Peyer's patch (tissue), 4 donors: Measurements from ENCODE around the gene GLO1. TPM values are rescaled to one million over a fixed set of nuclear protein-coding genes. Genes with fewer than 3 reads are reported as not detected.

Experiments
- DNase-seq, 3 donors: peaks; one replicate each; pipeline ENCODE4 v3.0.0-alpha.2; 2017 to 2019
- H3K27ac ChIP-seq, 4 donors: fragments of 200-600 bp; sonication (generic); one replicate each; pipeline ENCODE4 v1.5.1; 2016 to 2019
- H3K27me3 ChIP-seq, 2 donors: fragments of 200-600 bp; sonication (generic); one replicate each; pipeline ENCODE4 v1.5.1; 2019
- H3K36me3 ChIP-seq, 3 donors: fragments of 200-600 bp; sonication (generic); one replicate each; pipeline ENCODE4 v1.5.1; 2016 to 2019
- H3K4me1 ChIP-seq, 4 donors: fragments of 200-600 bp; sonication (generic); one replicate each; pipeline ENCODE4 v1.5.1; 2016 to 2019
- H3K4me3 ChIP-seq, 4 donors: fragments of 200-600 bp; sonication (generic); 1 replicate in 3 of 4; 2 replicates in 1 of 4; pipeline ENCODE4 v1.5.1; 2016 to 2019; ENCODE audit warnings: mild to moderate bottlenecking in 1 of 4
- H3K9me3 ChIP-seq, 4 donors: fragments of 200-600 bp; sonication (generic); one replicate each; pipeline ENCODE4 v1.5.1; 2016 to 2019; ENCODE audit warnings: mild to moderate bottlenecking in 1 of 4
- POLR2A ChIP-seq, 2 donors: fragments of 450-650 bp; IDR thresholded peaks; one replicate each; pipeline ENCODE4 v1.5.1; 2017; ENCODE audit warnings: antibody characterized with exemption in 2 of 2, mild to moderate bottlenecking in 2 of 2, moderate library complexity in 2 of 2
- total RNA-seq, 4 donors: library from RNA; depleted of rRNA; stranded (reverse); fragments of >200 nt; gene quantifications; one replicate each; pipeline ENCODE4 v1.1.0, GENCODE V29; 2016
- TF ChIP-seq, protein P1 (sequence below), 6 experiments: fragments of 450-650 bp in 4 of 6; fragments of 200-600 bp in 2 of 6; sonication (generic) in 1 of 6; IDR thresholded peaks; one replicate each; pipeline ENCODE4 v1.5.1; 2017 to 2019; ENCODE audit warnings: antibody characterized with exemption in 6 of 6, mild to moderate bottlenecking in 3 of 6, moderate library complexity in 1 of 6

Gene GLO1
- total RNA-seq, 4 donors from 2014 or later, result 62.1 to 190 (median 71.6) TPM

DNA sequence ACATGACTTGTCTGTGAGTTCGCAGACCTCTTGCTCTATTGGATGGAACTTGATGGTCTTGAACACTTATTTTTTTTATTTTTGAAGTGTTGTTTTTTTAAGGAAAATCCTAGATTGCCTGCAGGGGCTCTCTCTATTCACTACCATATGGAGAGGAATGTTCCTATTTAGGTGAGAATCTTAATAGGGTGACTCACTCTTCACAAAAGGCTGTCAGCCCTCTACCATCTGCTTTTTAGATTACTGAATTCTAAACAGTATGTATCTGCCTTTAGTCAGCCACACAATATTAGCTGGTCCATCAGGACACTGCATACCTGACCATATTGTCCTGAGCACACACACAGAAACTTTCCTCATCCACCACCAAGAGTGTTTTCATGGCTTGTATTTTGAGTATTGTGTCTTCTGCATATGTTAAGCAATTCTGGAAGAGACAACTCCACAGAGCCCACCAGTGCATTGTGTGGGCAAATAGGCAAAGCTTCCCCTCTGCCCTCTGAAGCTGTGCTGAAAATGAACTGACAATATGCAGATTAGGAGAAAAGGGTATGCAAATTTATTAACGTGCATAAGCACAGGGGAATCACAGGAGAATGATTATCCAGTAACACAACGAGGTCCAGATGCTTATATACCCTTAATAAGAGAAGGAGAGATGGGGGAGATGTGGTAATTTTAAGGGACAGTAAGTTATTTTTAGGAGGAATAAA lies 56.6 kb downstream of the GLO1 start:
- Histone ChIP-seq H3K27ac (no peak overlapping the region), H3K9me3 (no peaks in the 10 kb centered on the region), H3K4me3 (no peak overlapping the region), H3K27me3 (no peaks in the 10 kb centered on the region), H3K36me3 (no peaks in the 10 kb centered on the region), H3K4me1 (no peaks in the 10 kb centered on the region)
- DNase-seq, result no peak
- TF ChIP-seq, protein P1, sequence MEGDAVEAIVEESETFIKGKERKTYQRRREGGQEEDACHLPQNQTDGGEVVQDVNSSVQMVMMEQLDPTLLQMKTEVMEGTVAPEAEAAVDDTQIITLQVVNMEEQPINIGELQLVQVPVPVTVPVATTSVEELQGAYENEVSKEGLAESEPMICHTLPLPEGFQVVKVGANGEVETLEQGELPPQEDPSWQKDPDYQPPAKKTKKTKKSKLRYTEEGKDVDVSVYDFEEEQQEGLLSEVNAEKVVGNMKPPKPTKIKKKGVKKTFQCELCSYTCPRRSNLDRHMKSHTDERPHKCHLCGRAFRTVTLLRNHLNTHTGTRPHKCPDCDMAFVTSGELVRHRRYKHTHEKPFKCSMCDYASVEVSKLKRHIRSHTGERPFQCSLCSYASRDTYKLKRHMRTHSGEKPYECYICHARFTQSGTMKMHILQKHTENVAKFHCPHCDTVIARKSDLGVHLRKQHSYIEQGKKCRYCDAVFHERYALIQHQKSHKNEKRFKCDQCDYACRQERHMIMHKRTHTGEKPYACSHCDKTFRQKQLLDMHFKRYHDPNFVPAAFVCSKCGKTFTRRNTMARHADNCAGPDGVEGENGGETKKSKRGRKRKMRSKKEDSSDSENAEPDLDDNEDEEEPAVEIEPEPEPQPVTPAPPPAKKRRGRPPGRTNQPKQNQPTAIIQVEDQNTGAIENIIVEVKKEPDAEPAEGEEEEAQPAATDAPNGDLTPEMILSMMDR (IDR thresholded peaks at IDR 0.05), result no peak

DNA sequence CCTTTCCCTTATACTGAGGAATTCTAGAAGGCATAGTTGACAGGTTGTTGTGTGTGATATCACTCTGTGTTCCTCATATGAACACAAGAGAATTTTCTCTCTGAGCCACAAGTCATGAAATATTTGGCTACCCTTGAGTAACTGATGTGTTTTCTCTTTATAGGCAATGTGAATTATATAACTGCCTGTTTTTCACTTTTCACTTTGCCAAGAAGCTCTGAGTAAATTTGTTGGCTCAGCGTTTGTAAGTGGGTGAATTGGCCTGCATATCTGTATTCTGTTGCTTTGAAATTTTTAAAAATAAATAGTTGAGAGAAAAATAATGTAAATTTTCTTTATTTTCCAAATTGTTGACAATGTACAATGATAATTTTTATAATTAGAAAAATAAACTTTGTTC lies 58.0 kb downstream of the GLO1 start:
- no peaks in the 10 kb centered on the region for H3K9me3 ChIP-seq
- TF ChIP-seq POLR2A (IDR thresholded peaks at IDR 0.05), result no peak
- TF ChIP-seq, protein P1 (IDR thresholded peaks at IDR 0.05), result no peak
- DNase-seq, result no peak

GRCh38 chr6:38640216-38640909 lies 62.6 kb downstream of the GLO1 start:
- peak overlapping the region; percentile 66 to 93 (median 74) for H3K4me3 ChIP-seq
- H3K9me3 ChIP-seq, result no peaks in the 10 kb centered on the region
- H3K4me1 ChIP-seq, result peaks cover 0 to 25% (median 0%) of the 10 kb centered on the region in 4 donors
- TF ChIP-seq, protein P1 (IDR thresholded peaks at IDR 0.05), result no peak
- no peak for TF ChIP-seq POLR2A (IDR thresholded peaks at IDR 0.05)
- no peaks in the 10 kb centered on the region for H3K27me3 ChIP-seq
- peak overlapping the region; percentile 84 to 92 (median 89) for H3K27ac ChIP-seq
- DNase-seq, result peak in 2 of 3 donors; percentile 18 to 45
- H3K36me3 ChIP-seq, result no peaks in the 10 kb centered on the region

More for the DNA sequence above, 58.0 kb downstream of the GLO1 start:
- H3K36me3 ChIP-seq, result no peaks in the 10 kb centered on the region
- H3K27me3 ChIP-seq, result no peaks in the 10 kb centered on the region
- H3K4me3 ChIP-seq, result no peak overlapping the region
- H3K4me1 ChIP-seq, result peaks cover 0 to 6% (median 0%) of the 10 kb centered on the region in 4 donors
- H3K27ac ChIP-seq, result no peak overlapping the region

- H3K9me3 ChIP-seq, result no peaks in the 10 kb centered on the region
- no peaks in the 10 kb centered on the region for H3K36me3 ChIP-seq
- H3K27ac ChIP-seq, result peak within 1 kb of the TSS; percentile 84 to 92 (median 89)
- TF ChIP-seq POLR2A (IDR thresholded peaks at IDR 0.05), result peak; percentile 45 to 61
- TF ChIP-seq, protein P1 (IDR thresholded peaks at IDR 0.05), result no peak
- H3K4me1 ChIP-seq, result peaks cover 0 to 29% (median 0%) of the 10 kb centered on the region in 4 donors
- DNase-seq, result peak; percentile 80 to 92 (median 87)
- H3K27me3 ChIP-seq, result no peaks in the 10 kb centered on the region
- peak within 1 kb of the TSS; percentile 66 to 93 (median 74) for H3K4me3 ChIP-seq
Measured at GRCh38 chr6:38639498-38640215, 63.3 kb downstream of the GLO1 start, which contains the start of gene BTBD9. BTBD9 (minus strand) TSS chr6:38639929.

GRCh38 chr6:38638941-38639497 lies 63.9 kb downstream of the GLO1 start:
- Histone ChIP-seq H3K9me3 (no peaks in the 10 kb centered on the region), H3K27me3 (no peaks in the 10 kb centered on the region), H3K36me3 (no peaks in the 10 kb centered on the region), H3K27ac (peak overlapping the region; percentile 84 to 92 (median 89)), H3K4me1 (peaks cover 0 to 29% (median 0%) of the 10 kb centered on the region in 4 donors), H3K4me3 (peak overlapping the region; percentile 66 to 93 (median 74))
- TF ChIP-seq POLR2A (IDR thresholded peaks at IDR 0.05), result no peak
- TF ChIP-seq, protein P1 (IDR thresholded peaks at IDR 0.05), result no peak
- DNase-seq, result peak; percentile 65 to 85 (median 73)
